Caco-2 (cell line): ENCODE measurements around the gene PIGS. TPM values are rescaled to one million over a fixed set of nuclear protein-coding genes. Genes with fewer than 3 reads are reported as not detected.

Experiments used
- BruUV-seq: library from RNA; stranded (reverse); fragments of 400-500 nt; replicated peaks from 2 replicates; lab custom pipeline; 2021; lab: Mats Ljungman, UMichigan
- CTCF ChIA-PET: fragments of 300-600 bp; sonication (Branson Sonifier 250); formaldehyde crosslinking; loops from one replicate; lab custom pipeline; 2022; ENCODE audit warnings: antibody characterized with exemption; lab: Charles Lee
- POLR2A ChIA-PET: fragments of 300-600 bp; sonication (Branson Sonifier 250); formaldehyde crosslinking; loops from one replicate; lab custom pipeline; 2022; ENCODE audit warnings: antibody characterized with exemption; lab: Charles Lee
- DNase-seq, 2 experiments: peaks; one replicate each; pipeline versions ENCODE4 v3.0.0 to v3.0.0-alpha.2; 2020 to 2022
- H3K27me3 ChIP-seq: replicated peaks from 2 replicates; pipeline ENCODE4 v1.6.0; 2011; ENCODE audit warnings: low read length; ENCODE audit not compliant: control insufficient read depth, insufficient read depth
- H3K36me3 ChIP-seq: 2 replicates; pipeline ENCODE4 v1.5.1; 2011; ENCODE audit warnings: low read length; ENCODE audit not compliant: control insufficient read depth, insufficient read depth
- H3K4me1 ChIP-seq: fragments of 250-450 bp; sonication (Bioruptor Pico); 2 replicates; pipeline ENCODE4 v1.5.1; 2020; ENCODE audit warnings: mild to moderate bottlenecking
- H3K4me3 ChIP-seq: 2 replicates; pipeline ENCODE4 v1.5.1; 2011; ENCODE audit warnings: low read depth, mild to moderate bottlenecking, control low read depth, low read length
- H3K9me3 ChIP-seq: fragments of 250-450 bp; sonication (Bioruptor Pico); 2 replicates; pipeline ENCODE4 v1.5.1; 2020; ENCODE audit warnings: mild to moderate bottlenecking, moderate library complexity
- H3K27ac Mint-ChIP-seq: one replicate; pipeline ENCODE4 v1.8.0; 2022; ENCODE audit warnings: mixed read lengths; ENCODE audit not compliant: unreplicated experiment
- H3K27me3 Mint-ChIP-seq: one replicate; pipeline ENCODE4 v1.8.0; 2022; ENCODE audit warnings: mixed read lengths; ENCODE audit not compliant: insufficient read depth, unreplicated experiment
- H3K36me3 Mint-ChIP-seq: one replicate; pipeline ENCODE4 v1.8.0; 2022; ENCODE audit warnings: mild to moderate bottlenecking, mixed read lengths; ENCODE audit not compliant: insufficient read depth, unreplicated experiment
- H3K4me1 Mint-ChIP-seq: one replicate; pipeline ENCODE4 v1.8.0; 2022; ENCODE audit warnings: low read depth, mixed read lengths; ENCODE audit not compliant: unreplicated experiment
- H3K4me3 Mint-ChIP-seq: one replicate; pipeline ENCODE4 v1.8.0; 2022; ENCODE audit warnings: mild to moderate bottlenecking, moderate library complexity, mixed read lengths; ENCODE audit not compliant: unreplicated experiment
- H3K9me3 Mint-ChIP-seq: one replicate; pipeline ENCODE4 v1.8.0; 2022; ENCODE audit warnings: mixed read lengths; ENCODE audit not compliant: unreplicated experiment
- CTCF ChIP-seq, 2 experiments: fragments of 200-600 bp in 1 of 2; IDR thresholded peaks; 1 replicate in 1 of 2; 2 replicates in 1 of 2; pipeline versions ENCODE4 v1.5.1 to v1.8.0; 2011 to 2022; ENCODE audit warnings: antibody characterized with exemption in 1 of 2, control low read depth in 1 of 2, inconsistent platforms in 1 of 2, low read depth in 1 of 2, low read length in 1 of 2, mild to moderate bottlenecking in 1 of 2, moderate library complexity in 1 of 2; ENCODE audit not compliant: insufficient read depth in 1 of 2, severe bottlenecking in 1 of 2, unreplicated experiment in 1 of 2
- intact Hi-C: fragments of 100-400 bp; cut with micrococcal nuclease; formaldehyde crosslinking; loops from one replicate; pipeline ENCODE4 v1.10.0; 2022; ENCODE audit not compliant: unreplicated experiment
- total RNA-seq: library from RNA; stranded (reverse); gene quantifications from 2 replicates; pipeline ENCODE4 v1.2.3, GENCODE V29; 2022

Gene PIGS
- total RNA-seq, 1 experiment from 2014 or later, result 99.6 TPM

GRCh38 chr17:28573040-28573380 lies 1.7 kb upstream of the PIGS start:
- Mint-ChIP-seq H3K27ac (peak overlapping the region; percentile 85), H3K4me3 (no peak overlapping the region), H3K36me3 (peaks cover 14% of the 10 kb centered on the region), H3K27me3 (no peaks in the 10 kb centered on the region), H3K9me3 (no peaks in the 10 kb centered on the region), H3K4me1 (peaks cover 20% of the 10 kb centered on the region)
- DNase-seq, result no peak
- H3K36me3 ChIP-seq, result no peaks in the 10 kb centered on the region
- CTCF ChIA-PET, result interaction anchor here (0.5 kb wide), 1 partner anchor 37 kb away, joined by 4 read pairs; no protein-coding TSS in a partner anchor
- H3K9me3 ChIP-seq, result no peaks in the 10 kb centered on the region
- intact Hi-C loops, result loop anchor here (10.0 kb wide), 1 partner anchor 238 kb away; the partner anchor contains the start of genes IFT20 and TNFAIP1
- POLR2A ChIA-PET, result no interaction called here
- peaks cover 32% of the 10 kb centered on the region for H3K4me1 ChIP-seq
- no peak overlapping the region for H3K4me3 ChIP-seq
- no TSS peak for BruUV-seq
- no peak for TF ChIP-seq CTCF (IDR thresholded peaks at IDR 0.05; ENCODE audit: insufficient read depth in 1 of 2, low read depth in 1 of 2, low read length in 1 of 2, severe bottlenecking in 1 of 2, unreplicated experiment in 1 of 2)
- no peaks in the 10 kb centered on the region for H3K27me3 ChIP-seq

GRCh38 chr17:28572259-28573039 lies 1.1 kb upstream of the PIGS start:
- Mint-ChIP-seq H3K27me3 (no peaks in the 10 kb centered on the region), H3K36me3 (peaks cover 19% of the 10 kb centered on the region), H3K4me3 (peak overlapping the region; percentile 89), H3K4me1 (peaks cover 20% of the 10 kb centered on the region), H3K9me3 (no peaks in the 10 kb centered on the region), H3K27ac (peak overlapping the region; percentile 85)
- CTCF ChIA-PET, result interaction anchor here (0.5 to 2.0 kb wide), 4 partner anchors 24 to 73 kb away, joined by 3 to 6 read pairs (median 5); partner anchors contain the start of gene BLTP2
- no peak for DNase-seq
- no TSS peak for BruUV-seq
- Histone ChIP-seq H3K9me3 (no peaks in the 10 kb centered on the region), H3K27me3 (no peaks in the 10 kb centered on the region), H3K4me3 (peak overlapping the region; percentile 62), H3K4me1 (peaks cover 32% of the 10 kb centered on the region), H3K36me3 (no peaks in the 10 kb centered on the region)
- no peak for TF ChIP-seq CTCF (IDR thresholded peaks at IDR 0.05; ENCODE audit: insufficient read depth in 1 of 2, low read depth in 1 of 2, low read length in 1 of 2, severe bottlenecking in 1 of 2, unreplicated experiment in 1 of 2)
- POLR2A ChIA-PET, result interaction anchor here (0.5 to 2.2 kb wide), 4 partner anchors 26 to 147 kb away, joined by 3 to 7 read pairs (median 6); partner anchors contain the start of genes BLTP2, SDF2 and SUPT6H
- intact Hi-C loops, result loop anchor here (10.0 kb wide), 1 partner anchor 238 kb away; the partner anchor contains the start of genes IFT20 and TNFAIP1

- Histone ChIP-seq H3K4me3 (peak overlapping the region; percentile 62), H3K36me3 (no peaks in the 10 kb centered on the region; the same call in 1 of the 2 replicates), H3K27me3 (no peaks in the 10 kb centered on the region), H3K4me1 (peaks cover 21% of the 10 kb centered on the region), H3K9me3 (no peaks in the 10 kb centered on the region)
- no peak for TF ChIP-seq CTCF (IDR thresholded peaks at IDR 0.05; ENCODE audit: insufficient read depth in 1 of 2, low read depth in 1 of 2, low read length in 1 of 2, severe bottlenecking in 1 of 2, unreplicated experiment in 1 of 2)
- peak; percentile 64 to 67 for DNase-seq
- Mint-ChIP-seq H3K27ac (peak overlapping the region; percentile 85), H3K9me3 (no peaks in the 10 kb centered on the region), H3K4me1 (peaks cover 13% of the 10 kb centered on the region), H3K4me3 (peak overlapping the region; percentile 89), H3K27me3 (no peaks in the 10 kb centered on the region), H3K36me3 (peaks cover 14% of the 10 kb centered on the region)
- BruUV-seq, result no TSS peak
- intact Hi-C loops, result loop anchor here (10.0 kb wide), 1 partner anchor 236 kb away; the partner anchor contains the start of genes IFT20 and TNFAIP1
- ChIA-PET CTCF (interaction anchor here (0.9 to 2.0 kb wide), 7 partner anchors 19 to 235 kb away, joined by 3 to 6 read pairs (median 4); partner anchors contain the start of genes BLTP2, IFT20, TNFAIP1 and VTN), POLR2A (interaction anchor here (0.6 to 2.2 kb wide), 10 partner anchors 20 to 205 kb away, joined by 3 to 8 read pairs (median 4); partner anchors contain the start of genes BLTP2, RPL23A, SDF2 and SUPT6H)
Observed at GRCh38 chr17:28570716-28571360, 486 bp downstream of the PIGS start.
